Measurements from ENCODE around the gene SMPD2.

DNA sequence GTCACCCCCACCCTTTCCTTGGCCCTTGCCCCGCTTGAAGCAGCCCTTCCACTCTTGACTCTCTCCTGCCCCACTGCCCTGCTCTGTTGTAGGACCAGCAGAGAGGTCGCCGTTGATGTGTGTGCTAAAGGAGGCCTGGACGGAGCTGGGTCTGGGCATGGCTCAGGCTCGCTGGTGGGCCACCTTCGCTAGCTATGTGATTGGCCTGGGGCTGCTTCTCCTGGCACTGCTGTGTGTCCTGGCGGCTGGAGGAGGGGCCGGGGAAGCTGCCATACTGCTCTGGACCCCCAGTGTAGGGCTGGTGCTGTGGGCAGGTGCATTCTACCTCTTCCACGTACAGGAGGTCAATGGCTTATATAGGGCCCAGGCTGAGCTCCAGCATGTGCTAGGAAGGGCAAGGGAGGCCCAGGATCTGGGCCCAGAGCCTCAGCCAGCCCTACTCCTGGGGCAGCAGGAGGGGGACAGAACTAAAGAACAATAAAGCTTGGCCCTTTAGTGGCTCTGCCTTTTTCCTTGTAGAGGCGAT is 3.0 kb downstream of the SMPD2 start:
- TF ChIP-seq, protein P1, sequence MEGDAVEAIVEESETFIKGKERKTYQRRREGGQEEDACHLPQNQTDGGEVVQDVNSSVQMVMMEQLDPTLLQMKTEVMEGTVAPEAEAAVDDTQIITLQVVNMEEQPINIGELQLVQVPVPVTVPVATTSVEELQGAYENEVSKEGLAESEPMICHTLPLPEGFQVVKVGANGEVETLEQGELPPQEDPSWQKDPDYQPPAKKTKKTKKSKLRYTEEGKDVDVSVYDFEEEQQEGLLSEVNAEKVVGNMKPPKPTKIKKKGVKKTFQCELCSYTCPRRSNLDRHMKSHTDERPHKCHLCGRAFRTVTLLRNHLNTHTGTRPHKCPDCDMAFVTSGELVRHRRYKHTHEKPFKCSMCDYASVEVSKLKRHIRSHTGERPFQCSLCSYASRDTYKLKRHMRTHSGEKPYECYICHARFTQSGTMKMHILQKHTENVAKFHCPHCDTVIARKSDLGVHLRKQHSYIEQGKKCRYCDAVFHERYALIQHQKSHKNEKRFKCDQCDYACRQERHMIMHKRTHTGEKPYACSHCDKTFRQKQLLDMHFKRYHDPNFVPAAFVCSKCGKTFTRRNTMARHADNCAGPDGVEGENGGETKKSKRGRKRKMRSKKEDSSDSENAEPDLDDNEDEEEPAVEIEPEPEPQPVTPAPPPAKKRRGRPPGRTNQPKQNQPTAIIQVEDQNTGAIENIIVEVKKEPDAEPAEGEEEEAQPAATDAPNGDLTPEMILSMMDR (IDR thresholded peaks at IDR 0.05; ENCODE audit: insufficient read depth, low read length): no peak
- TF ChIP-seq POLR2AphosphoS5 (IDR thresholded peaks at IDR 0.05; ENCODE audit: low read depth): no peak
- TF ChIP-seq, protein P2, sequence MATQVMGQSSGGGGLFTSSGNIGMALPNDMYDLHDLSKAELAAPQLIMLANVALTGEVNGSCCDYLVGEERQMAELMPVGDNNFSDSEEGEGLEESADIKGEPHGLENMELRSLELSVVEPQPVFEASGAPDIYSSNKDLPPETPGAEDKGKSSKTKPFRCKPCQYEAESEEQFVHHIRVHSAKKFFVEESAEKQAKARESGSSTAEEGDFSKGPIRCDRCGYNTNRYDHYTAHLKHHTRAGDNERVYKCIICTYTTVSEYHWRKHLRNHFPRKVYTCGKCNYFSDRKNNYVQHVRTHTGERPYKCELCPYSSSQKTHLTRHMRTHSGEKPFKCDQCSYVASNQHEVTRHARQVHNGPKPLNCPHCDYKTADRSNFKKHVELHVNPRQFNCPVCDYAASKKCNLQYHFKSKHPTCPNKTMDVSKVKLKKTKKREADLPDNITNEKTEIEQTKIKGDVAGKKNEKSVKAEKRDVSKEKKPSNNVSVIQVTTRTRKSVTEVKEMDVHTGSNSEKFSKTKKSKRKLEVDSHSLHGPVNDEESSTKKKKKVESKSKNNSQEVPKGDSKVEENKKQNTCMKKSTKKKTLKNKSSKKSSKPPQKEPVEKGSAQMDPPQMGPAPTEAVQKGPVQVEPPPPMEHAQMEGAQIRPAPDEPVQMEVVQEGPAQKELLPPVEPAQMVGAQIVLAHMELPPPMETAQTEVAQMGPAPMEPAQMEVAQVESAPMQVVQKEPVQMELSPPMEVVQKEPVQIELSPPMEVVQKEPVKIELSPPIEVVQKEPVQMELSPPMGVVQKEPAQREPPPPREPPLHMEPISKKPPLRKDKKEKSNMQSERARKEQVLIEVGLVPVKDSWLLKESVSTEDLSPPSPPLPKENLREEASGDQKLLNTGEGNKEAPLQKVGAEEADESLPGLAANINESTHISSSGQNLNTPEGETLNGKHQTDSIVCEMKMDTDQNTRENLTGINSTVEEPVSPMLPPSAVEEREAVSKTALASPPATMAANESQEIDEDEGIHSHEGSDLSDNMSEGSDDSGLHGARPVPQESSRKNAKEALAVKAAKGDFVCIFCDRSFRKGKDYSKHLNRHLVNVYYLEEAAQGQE (IDR thresholded peaks at IDR 0.05; ENCODE audit: insufficient replicate concordance, low read depth): no peak
- no peak for TF ChIP-seq SPI1 (IDR thresholded peaks at IDR 0.05; ENCODE audit: borderline replicate concordance, low read depth)

Data from HL-60 (cell line).